Smooth muscle cell of the coronary artery (primary cell): ENCODE measurements around the gene C4orf51. TPM values are rescaled to one million over a fixed set of nuclear protein-coding genes. Genes with fewer than 3 reads are reported as not detected.

Source experiments
- total RNA-seq: library from RNA; depleted of rRNA; stranded (reverse); fragments of >200 nt; gene quantifications from 2 replicates; pipeline ENCODE4 v1.2.3, GENCODE V29; 2014; ENCODE audit warnings: low replicate concordance

The C4orf51 gene
- not detected in 2 replicates for total RNA-seq

DNA sequence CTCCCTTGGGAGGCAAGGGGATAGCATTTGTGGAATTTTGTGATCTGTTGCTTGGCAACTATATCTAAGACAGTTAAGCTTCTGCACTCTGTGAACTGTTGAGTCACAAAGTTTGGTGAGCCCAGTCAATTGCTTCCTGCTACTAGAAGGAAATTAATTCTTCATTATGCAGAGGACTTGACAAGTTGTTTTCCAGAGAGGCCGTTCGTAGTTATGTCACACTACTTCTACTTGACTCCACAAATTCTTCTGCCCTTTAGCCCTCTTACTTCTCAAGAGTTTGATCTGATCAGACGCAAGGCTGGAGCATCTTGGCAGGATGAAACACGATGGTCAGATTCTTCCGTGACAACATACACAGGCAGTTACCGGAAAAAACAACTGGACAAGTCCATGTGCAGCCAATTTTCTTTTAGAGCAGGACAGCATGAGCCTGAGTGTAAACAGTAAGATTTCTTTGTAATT is at the start of gene C4orf51:
Gene C4orf51 (plus strand): TSS at position 156 of the 465 bp plus-strand sequence. CDS start 58 bp downstream, at position 214.

Other genes starting within 250 kb of the C4orf51 start
- gene SMAD1, start 198.3 kb upstream of the C4orf51 start, total RNA-seq, result 3.0 and 7.4 TPM in 2 replicates
- 3.5 and 9.4 TPM in 2 replicates for gene MMAA, start 60.8 kb upstream of the C4orf51 start, total RNA-seq